K562 (cell line): ENCODE measurements around the gene RERE. TPM values are rescaled to one million over a fixed set of nuclear protein-coding genes. Genes with fewer than 3 reads are reported as not detected.

ENCODE experiments used
- ASH1L ChIP-seq: fragments of 450-650 bp; IDR thresholded peaks from 2 replicates; pipeline ENCODE4 v1.6.1; 2018; ENCODE audit warnings: borderline replicate concordance, mild to moderate bottlenecking, low read depth; ENCODE audit not compliant: partially characterized antibody
- CREB5 ChIP-seq: fragments of 250-450 bp; sonication (Bioruptor Pico); IDR thresholded peaks from 2 replicates; pipeline ENCODE4 v1.5.0; 2020; ENCODE audit warnings: mild to moderate bottlenecking
- EGR1 ChIP-seq: fragments of 450-650 bp; conservative IDR thresholded peaks from 2 replicates; pipeline ENCODE4 v1.6.1; 2017; ENCODE audit warnings: mild to moderate bottlenecking
- ETV1 ChIP-seq: fragments of 450-650 bp; conservative IDR thresholded peaks from 2 replicates; pipeline ENCODE4 v1.6.1; 2016; ENCODE audit warnings: missing genetic modification characterization, control low read depth, low read depth, missing compliant biosample characterization
- L3MBTL2 ChIP-seq: fragments of 450-650 bp; IDR thresholded peaks from 2 replicates; pipeline ENCODE4 v1.6.1; 2016; ENCODE audit warnings: mild to moderate bottlenecking, moderate library complexity
- NFIX ChIP-seq: fragments of 250-450 bp; sonication (Bioruptor Pico); IDR thresholded peaks from 2 replicates; pipeline ENCODE4 v1.4.0; 2020; ENCODE audit warnings: low read depth, mild to moderate bottlenecking, moderate library complexity
- PRDM10 ChIP-seq: fragments of 450-650 bp; IDR thresholded peaks from 2 replicates; pipeline ENCODE4 v1.6.1; 2018; ENCODE audit not compliant: partially characterized antibody
- SRSF9 ChIP-seq: fragments of 200-400 bp; formaldehyde crosslinking; IDR thresholded peaks from 2 replicates; pipeline ENCODE4 v1.6.1; 2017; ENCODE audit warnings: low read depth, low read length, borderline replicate concordance
- SUPT5H ChIP-seq: fragments of 450-650 bp; IDR thresholded peaks from 2 replicates; pipeline ENCODE4 v1.6.1; 2016
- ZBTB8A ChIP-seq: fragments of 450-650 bp; IDR thresholded peaks from 2 replicates; pipeline ENCODE4 v1.6.1; 2018; ENCODE audit warnings: mild to moderate bottlenecking, moderate library complexity; ENCODE audit not compliant: partially characterized antibody
- ZC3H8 ChIP-seq: fragments of 450-650 bp; IDR thresholded peaks from 2 replicates; pipeline ENCODE4 v1.6.1; 2017
- ZNF398 ChIP-seq: fragments of 250-450 bp; sonication (Bioruptor Pico); IDR thresholded peaks from 2 replicates; pipeline ENCODE4 v1.8.0; 2021; ENCODE audit warnings: moderate library complexity, mild to moderate bottlenecking, inconsistent platforms
- ZNF696 ChIP-seq: fragments of 250-450 bp; sonication (Bioruptor Pico); conservative IDR thresholded peaks from 2 replicates; pipeline ENCODE4 v1.4.0; 2020; ENCODE audit warnings: mild to moderate bottlenecking, moderate library complexity
- polyA plus RNA-seq, 8 experiments: library from polyadenylated mRNA; depleted of rRNA in 4 of 8; stranded (reverse) in 5 of 8; unstranded in 3 of 8; fragments of >200 nt; fragmentation: Nextera tagmentation in 2 of 8; fragmentation: Illumina TruSeq in 1 of 8; extraction: Ambion mirVana in 2 of 8; extraction: Trizol in 1 of 8; gene quantifications; 2 replicates each; pipeline versions ENCODE4 v1.2.1 to v1.2.3, GENCODE V29; 2011 to 2014; ENCODE audit warnings: inconsistent platforms in 1 of 8, missing spikeins in 1 of 8
- total RNA-seq, 7 experiments: library from RNA; depleted of rRNA in 6 of 7; stranded (reverse); fragments of >200 nt in 6 of 7; fragmentation: Illumina TruSeq in 2 of 7; extraction: Trizol in 2 of 7; gene quantifications; 2 replicates each; pipeline versions ENCODE4 v1.2.1 to v1.2.3, GENCODE V29; 2011 to 2021; ENCODE audit warnings: low replicate concordance in 1 of 7

Gene RERE
- total and polyA plus RNA-seq, 9 of the 15 experiments (the other 6 are each of a cell fraction or from before 2014, with no cell fraction given): 3.0 to 51.5 (median 13.4) TPM

GRCh38 chr1:8822373-8823294 lies 5.2 kb upstream of the RERE start (continued):
- TF ChIP-seq NFIX (CRISPR knock-in tag): 0 out of 2 replicates have a peak, but pooled peaks have one; percentile 30
- no peak for TF ChIP-seq ZC3H8
- peak; percentile 88 for TF ChIP-seq ETV1
- TF ChIP-seq ZNF398 (CRISPR knock-in tag): no peak
- no peak for TF ChIP-seq EGR1
- no peak for TF ChIP-seq CREB5 (CRISPR knock-in tag)
- TF ChIP-seq ZNF696: no peak
- no peak for TF ChIP-seq ZBTB8A
- peak; percentile 31; the same call in 1 of the 2 replicates for TF ChIP-seq L3MBTL2
- no peak for TF ChIP-seq SUPT5H
- no peak for TF ChIP-seq PRDM10
- no peak for TF ChIP-seq ASH1L
- no peak for TF ChIP-seq SRSF9
